B cell (primary cell): ENCODE results near the gene PNLIPRP2. TPM values are rescaled to one million over a fixed set of nuclear protein-coding genes. Genes with fewer than 3 reads are reported as not detected.

Source experiments
- ATAC-seq: fragments of 200-7000 bp; cut with Tn5 transposase; one replicate; pipeline ENCODE4 v1.10.0; 2021; ENCODE audit warnings: low read depth, mild to moderate bottlenecking, moderate number of reproducible peaks, moderate library complexity
- CTCF ChIA-PET: fragments of 350-600 bp; sonication (Branson Sonifier 250); formaldehyde crosslinking; loops from one replicate; lab custom pipeline; 2021; ENCODE audit warnings: antibody characterized with exemption, inconsistent platforms; lab: Charles Lee
- POLR2A ChIA-PET: fragments of 350-600 bp; sonication (Branson Sonifier 250); formaldehyde crosslinking; loops from one replicate; lab custom pipeline; 2021; ENCODE audit warnings: antibody characterized with exemption; lab: Charles Lee
- DNase-seq: peaks from one replicate; pipeline ENCODE4 v3.0.0; 2013
- H2AFZ ChIP-seq: 2 replicates; pipeline ENCODE4 v1.6.1; 2012; ENCODE audit warnings: mild to moderate bottlenecking, low read depth, low read length; ENCODE audit not compliant: insufficient read depth, poor library complexity, severe bottlenecking
- H3K27ac ChIP-seq, 2 donors: 1 replicate in 1 of 2; 2 replicates in 1 of 2; pipeline ENCODE4 v1.5.1; 2012 to 2013; ENCODE audit warnings: low read length in 2 of 2, mild to moderate bottlenecking in 2 of 2, moderate library complexity in 1 of 2
- H3K27me3 ChIP-seq, 4 experiments: fragments of 200-600 bp in 1 of 4; sonication (generic) in 1 of 4; replicated peaks in 1 of 4; 1 replicate in 2 of 4; 2 replicates in 2 of 4; pipeline versions ENCODE4 v1.6.1 to v1.7.0; 2013 to 2016; ENCODE audit warnings: low read length in 3 of 4, mild to moderate bottlenecking in 2 of 4, mixed read lengths in 1 of 4, moderate library complexity in 1 of 4; ENCODE audit not compliant: insufficient read depth in 4 of 4, control insufficient read depth in 3 of 4; ENCODE audit errors: control extremely low read depth in 1 of 4
- H3K36me3 ChIP-seq, 2 experiments: replicated peaks in 1 of 2; 1 replicate in 1 of 2; 2 replicates in 1 of 2; pipeline versions ENCODE4 v1.6.1 to v1.7.1; 2013; ENCODE audit warnings: low read length in 1 of 2; ENCODE audit not compliant: insufficient read depth in 2 of 2, control insufficient read depth in 1 of 2; ENCODE audit errors: control extremely low read depth in 1 of 2, extremely low read depth in 1 of 2
- H3K4me1 ChIP-seq, 2 donors: fragments of 200-600 bp in 1 of 2; sonication (generic) in 1 of 2; 1 replicate in 1 of 2; 2 replicates in 1 of 2; pipeline versions ENCODE4 v1.5.1 to v1.6.1; 2013 to 2017; ENCODE audit warnings: low read length in 2 of 2; ENCODE audit not compliant: control insufficient read depth in 2 of 2, insufficient read depth in 2 of 2
- H3K4me2 ChIP-seq: replicated peaks from 2 replicates; pipeline ENCODE3; 2012; ENCODE audit warnings: mild to moderate bottlenecking, low read depth, low read length; ENCODE audit not compliant: poor library complexity, severe bottlenecking
- H3K4me3 ChIP-seq, 5 experiments: fragments of 200-600 bp in 1 of 5; sonication (generic) in 1 of 5; 1 replicate in 3 of 5; 2 replicates in 2 of 5; pipeline versions ENCODE4 v1.5.1 to v1.7.0; 2011 to 2016; ENCODE audit warnings: low read length in 4 of 5, mild to moderate bottlenecking in 4 of 5, low read depth in 2 of 5, control low read depth in 1 of 5, moderate library complexity in 1 of 5; ENCODE audit not compliant: insufficient read depth in 1 of 5; ENCODE audit errors: control extremely low read depth in 1 of 5, extremely low read depth in 1 of 5
- H3K79me2 ChIP-seq: fragments of 200-600 bp; sonication (generic); one replicate; pipeline ENCODE4 v1.6.0; 2016; ENCODE audit warnings: low read length; ENCODE audit not compliant: control insufficient read depth, insufficient read depth
- H3K9ac ChIP-seq: fragments of 200-600 bp; sonication (generic); 2 replicates; pipeline ENCODE4 v1.6.1; 2017; ENCODE audit warnings: mild to moderate bottlenecking, low read length, moderate library complexity
- H3K9me3 ChIP-seq, 3 donors: one replicate each; pipeline versions ENCODE4 v1.6.1 to v1.7.1; 2013; ENCODE audit warnings: low read length in 2 of 3; ENCODE audit not compliant: control insufficient read depth in 2 of 3, insufficient read depth in 1 of 3; ENCODE audit errors: control extremely low read depth in 1 of 3
- H4K20me1 ChIP-seq: 2 replicates; pipeline ENCODE4 v1.6.0; 2012; ENCODE audit warnings: mild to moderate bottlenecking, low read length; ENCODE audit not compliant: insufficient read depth, control insufficient read depth, poor library complexity, severe bottlenecking
- H3K27ac Mint-ChIP-seq: one replicate; pipeline ENCODE4 v1.8.0; 2021; ENCODE audit warnings: mixed read lengths
- H3K27me3 Mint-ChIP-seq: one replicate; pipeline ENCODE4 v1.8.0; 2021; ENCODE audit warnings: mixed read lengths
- H3K4me1 Mint-ChIP-seq: one replicate; pipeline ENCODE4 v1.8.0; 2021; ENCODE audit warnings: mixed read lengths
- H3K4me3 Mint-ChIP-seq: one replicate; pipeline ENCODE4 v1.8.0; 2021; ENCODE audit warnings: mixed read lengths
- H3K9me3 Mint-ChIP-seq: one replicate; pipeline ENCODE4 v1.8.0; 2022; ENCODE audit warnings: mixed read lengths; ENCODE audit not compliant: insufficient read depth
- CTCF ChIP-seq: fragments of 200-600 bp; IDR thresholded peaks from one replicate; pipeline ENCODE4 v1.8.0; 2022; ENCODE audit warnings: antibody characterized with exemption, mild to moderate bottlenecking
- EZH2 ChIP-seq: IDR thresholded peaks from 2 replicates; pipeline ENCODE4 v1.6.1; 2012; ENCODE audit warnings: borderline replicate concordance, low read depth, mild to moderate bottlenecking, moderate library complexity, low read length; ENCODE audit not compliant: insufficient read depth, poor library complexity, severe bottlenecking
- WGBS: methylation state at CpG from one replicate; pipeline ENCODE4 v1.1.5; 2013; ENCODE audit warnings: missing lambda C conversion rate; ENCODE audit not compliant: insufficient coverage; 5-methylcytosine and 5-hydroxymethylcytosine counted together
- intact Hi-C: fragments of 100-400 bp; cut with micrococcal nuclease; formaldehyde crosslinking; loops from one replicate; pipeline ENCODE4 v1.10.0; 2022
- polyA plus RNA-seq: library from polyadenylated mRNA; depleted of rRNA; stranded (reverse); fragments of >200 nt; gene quantifications from 2 replicates; pipeline ENCODE4 v1.2.3, GENCODE V29; 2012
- total RNA-seq, 2 donors: library from RNA; stranded (reverse); fragments of 120-200 nt in 1 of 2; gene quantifications; 1 replicate in 1 of 2; 2 replicates in 1 of 2; pipeline versions ENCODE4 v1.2.3 to v1.2.4, GENCODE V29; 2013 to 2022

The PNLIPRP2 gene
- total and polyA plus RNA-seq, 2 donors (not counting 1 experiment from before 2014, with no cell fraction given): not detected

GRCh38 chr10:116659049-116659670 is 38.4 kb downstream of the PNLIPRP2 start:
- intact Hi-C loops: no loop called here
- H3K36me3 ChIP-seq: no peaks in the 10 kb centered on the region
- ChIA-PET CTCF (no interaction called here), POLR2A (no interaction called here)
- no peaks in the 10 kb centered on the region for H3K4me1 Mint-ChIP-seq
- whole genome bisulfite sequencing: 74% methylated on average over 6 of the region's 10 CpGs
- no peak for DNase-seq
- no peaks in the 10 kb centered on the region for H4K20me1 ChIP-seq
- TF ChIP-seq CTCF (no peak), EZH2 (no peak)
- H3K4me3 ChIP-seq: no peak overlapping the region
- no peaks in the 10 kb centered on the region for H3K79me2 ChIP-seq
- ATAC-seq: no peak
- H3K4me2 ChIP-seq: no peak overlapping the region
- peaks cover 11% of the 10 kb centered on the region for H3K27me3 Mint-ChIP-seq
- H3K27me3 ChIP-seq: peaks cover 0 to 4% (median 0%) of the 10 kb centered on the region in 4 experiments
- no peak overlapping the region for H3K27ac ChIP-seq
- no peak overlapping the region for H3K27ac Mint-ChIP-seq
- H2AFZ ChIP-seq: no peak overlapping the region
- no peak overlapping the region for H3K4me3 Mint-ChIP-seq
- no peak overlapping the region for H3K9ac ChIP-seq
- no peaks in the 10 kb centered on the region for H3K4me1 ChIP-seq
- H3K9me3 Mint-ChIP-seq: no peaks in the 10 kb centered on the region
- peaks cover 0 to 7% (median 0%) of the 10 kb centered on the region in 3 donors for H3K9me3 ChIP-seq

GRCh38 chr10:116660860-116661259 is 40.1 kb downstream of the PNLIPRP2 start:
- ChIA-PET POLR2A (no interaction called here), CTCF (no interaction called here)
- TF ChIP-seq CTCF (no peak), EZH2 (no peak)
- H4K20me1 ChIP-seq: no peaks in the 10 kb centered on the region
- no peaks in the 10 kb centered on the region for H3K79me2 ChIP-seq
- H3K4me1 ChIP-seq: no peaks in the 10 kb centered on the region
- H3K9ac ChIP-seq: no peak overlapping the region
- intact Hi-C loops: no loop called here
- no peak overlapping the region for H2AFZ ChIP-seq
- no peak overlapping the region for H3K4me3 ChIP-seq
- peaks cover 0 to 8% (median 0%) of the 10 kb centered on the region in 3 donors for H3K9me3 ChIP-seq
- H3K27ac ChIP-seq: no peak overlapping the region
- peaks cover 0 to 4% (median 0%) of the 10 kb centered on the region in 4 experiments for H3K27me3 ChIP-seq
- no peak for ATAC-seq
- Mint-ChIP-seq H3K27me3 (peaks cover 10% of the 10 kb centered on the region), H3K27ac (no peak overlapping the region), H3K4me1 (no peaks in the 10 kb centered on the region), H3K9me3 (no peaks in the 10 kb centered on the region), H3K4me3 (no peak overlapping the region)
- no peak overlapping the region for H3K4me2 ChIP-seq
- whole genome bisulfite sequencing: 78% methylated on average over 4 of the region's 5 CpGs
- H3K36me3 ChIP-seq: no peaks in the 10 kb centered on the region
- no peak for DNase-seq
